ENCODE measurements around the gene MYO1B. TPM values are rescaled to one million over a fixed set of nuclear protein-coding genes. Genes with fewer than 3 reads are reported as not detected.

Gene MYO1B
- total RNA-seq, 1 experiment from 2014 or later: 80.3 TPM

GRCh38 chr2:191233533-191233932 lies 11.7 kb upstream of the MYO1B start:
- H3K4me3 ChIP-seq (ENCODE audit: low read depth, low read length): no peak overlapping the region
- H3K4me3 Mint-ChIP-seq (ENCODE audit: unreplicated experiment): no peak overlapping the region
- H3K4me1 ChIP-seq: no peaks in the 10 kb centered on the region
- no peaks in the 10 kb centered on the region for H3K36me3 Mint-ChIP-seq (ENCODE audit: insufficient read depth, unreplicated experiment)
- POLR2A ChIA-PET: no interaction called here
- H3K36me3 ChIP-seq (ENCODE audit: control insufficient read depth, insufficient read depth, low read length): no peaks in the 10 kb centered on the region
- intact Hi-C loops (cut with micrococcal nuclease; ENCODE audit: unreplicated experiment): loop anchor here (5.0 kb wide), 1 partner anchor 66 kb away; no protein-coding TSS in a partner anchor
- H3K4me1 Mint-ChIP-seq (ENCODE audit: low read depth, unreplicated experiment): no peaks in the 10 kb centered on the region
- no TSS peak for BruUV-seq (replicated peaks)
- H3K27me3 Mint-ChIP-seq (ENCODE audit: insufficient read depth, unreplicated experiment): no peaks in the 10 kb centered on the region
- no peak for TF ChIP-seq CTCF (IDR thresholded peaks at IDR 0.05; ENCODE audit: insufficient read depth in 1 of 2, low read depth in 1 of 2, low read length in 1 of 2, severe bottlenecking in 1 of 2, unreplicated experiment in 1 of 2)
- CTCF ChIA-PET: no interaction called here
- no peak overlapping the region for H3K27ac Mint-ChIP-seq (ENCODE audit: unreplicated experiment)
- no peaks in the 10 kb centered on the region for H3K27me3 ChIP-seq (replicated peaks; ENCODE audit: control insufficient read depth, insufficient read depth, low read length)
- no peak for DNase-seq
- H3K9me3 ChIP-seq: 0 out of 2 replicates have a peak, but pooled peaks cover 4% of the 10 kb centered on the region
- H3K9me3 Mint-ChIP-seq (ENCODE audit: unreplicated experiment): no peaks in the 10 kb centered on the region

- no peak for DNase-seq
- H3K4me3 Mint-ChIP-seq (ENCODE audit: unreplicated experiment): no peak overlapping the region
- H3K27me3 ChIP-seq (replicated peaks; ENCODE audit: control insufficient read depth, insufficient read depth, low read length): no peaks in the 10 kb centered on the region
- BruUV-seq (replicated peaks): no TSS peak
- ChIA-PET POLR2A (no interaction called here), CTCF (no interaction called here)
- no peaks in the 10 kb centered on the region for H3K4me1 ChIP-seq
- no peaks in the 10 kb centered on the region for H3K9me3 Mint-ChIP-seq (ENCODE audit: unreplicated experiment)
- no peaks in the 10 kb centered on the region for H3K27me3 Mint-ChIP-seq (ENCODE audit: insufficient read depth, unreplicated experiment)
- no peaks in the 10 kb centered on the region for H3K36me3 Mint-ChIP-seq (ENCODE audit: insufficient read depth, unreplicated experiment)
- no peak overlapping the region for H3K27ac Mint-ChIP-seq (ENCODE audit: unreplicated experiment)
- 0 out of 2 replicates have a peak, but pooled peaks cover 4% of the 10 kb centered on the region for H3K9me3 ChIP-seq
- intact Hi-C loops (cut with micrococcal nuclease; ENCODE audit: unreplicated experiment): loop anchor here (5.0 kb wide), 1 partner anchor 67 kb away; no protein-coding TSS in a partner anchor
- no peak overlapping the region for H3K4me3 ChIP-seq (ENCODE audit: low read depth, low read length)
- H3K4me1 Mint-ChIP-seq (ENCODE audit: low read depth, unreplicated experiment): no peaks in the 10 kb centered on the region
- H3K36me3 ChIP-seq (ENCODE audit: control insufficient read depth, insufficient read depth, low read length): no peaks in the 10 kb centered on the region
- no peak for TF ChIP-seq CTCF (IDR thresholded peaks at IDR 0.05; ENCODE audit: insufficient read depth in 1 of 2, low read depth in 1 of 2, low read length in 1 of 2, severe bottlenecking in 1 of 2, unreplicated experiment in 1 of 2)
Observed at GRCh38 chr2:191234376-191234775, 10.8 kb upstream of the MYO1B start.

GRCh38 chr2:191240871-191241270 lies 4.3 kb upstream of the MYO1B start:
- POLR2A ChIA-PET: no interaction called here
- no peaks in the 10 kb centered on the region for H3K9me3 ChIP-seq
- TF ChIP-seq CTCF (IDR thresholded peaks at IDR 0.05; ENCODE audit: insufficient read depth in 1 of 2, low read depth in 1 of 2, low read length in 1 of 2, severe bottlenecking in 1 of 2, unreplicated experiment in 1 of 2): no peak
- no peaks in the 10 kb centered on the region for H3K4me1 ChIP-seq
- CTCF ChIA-PET: no interaction called here
- no peak overlapping the region for H3K4me3 ChIP-seq (ENCODE audit: low read depth, low read length)
- no peak for DNase-seq
- H3K27me3 ChIP-seq (replicated peaks; ENCODE audit: control insufficient read depth, insufficient read depth, low read length): no peaks in the 10 kb centered on the region
- no peak overlapping the region for H3K27ac Mint-ChIP-seq (ENCODE audit: unreplicated experiment)
- H3K9me3 Mint-ChIP-seq (ENCODE audit: unreplicated experiment): no peaks in the 10 kb centered on the region
- H3K36me3 Mint-ChIP-seq (ENCODE audit: insufficient read depth, unreplicated experiment): no peaks in the 10 kb centered on the region
- H3K36me3 ChIP-seq (ENCODE audit: control insufficient read depth, insufficient read depth, low read length): no peaks in the 10 kb centered on the region; the same call in 1 of the 2 replicates
- no peaks in the 10 kb centered on the region for H3K27me3 Mint-ChIP-seq (ENCODE audit: insufficient read depth, unreplicated experiment)
- H3K4me1 Mint-ChIP-seq (ENCODE audit: low read depth, unreplicated experiment): no peaks in the 10 kb centered on the region
- intact Hi-C loops (cut with micrococcal nuclease; ENCODE audit: unreplicated experiment): no loop called here
- no peak overlapping the region for H3K4me3 Mint-ChIP-seq (ENCODE audit: unreplicated experiment)
- no TSS peak for BruUV-seq (replicated peaks)
